OCI-LY3 (cell line): ENCODE data around the gene HSPA12A.

Source experiments
- H2AFZ ChIP-seq: fragments of 200-600, 300-600 bp; shearing (Covaris generic); 2 replicates; pipeline ENCODE4 v1.6.0; 2014; ENCODE audit warnings: antibody characterized with exemption, low read depth, low read length
- H3K27ac ChIP-seq: fragments of 200-600, 300-600 bp; sonication (generic); 2 replicates; pipeline ENCODE4 v1.5.1; 2014; ENCODE audit warnings: mild to moderate bottlenecking, low read length, moderate library complexity, mixed read lengths
- H3K27me3 ChIP-seq: fragments of 200-600, 300-600 bp; sonication (generic); 2 replicates; pipeline ENCODE4 v1.6.1; 2014; ENCODE audit warnings: low read depth, low read length, mixed read lengths
- H3K36me3 ChIP-seq: fragments of 200-600, 300-600 bp; sonication (generic); replicated peaks from 2 replicates; pipeline ENCODE3; 2014; ENCODE audit warnings: low read depth, low read length, mixed read lengths
- H3K4me1 ChIP-seq: fragments of 300-600, 200-600 bp; sonication (generic); 2 replicates; pipeline ENCODE4 v1.6.1; 2014; ENCODE audit warnings: low read length, mixed read lengths
- H3K4me2 ChIP-seq: fragments of 200-600, 300-600 bp; sonication (generic); 2 replicates; pipeline ENCODE4 v1.6.1; 2014; ENCODE audit warnings: low read length, mixed read lengths
- H3K4me3 ChIP-seq: fragments of 300-600, 200-600 bp; sonication (generic); 2 replicates; pipeline ENCODE4 v1.5.1; 2014; ENCODE audit warnings: antibody characterized with exemption, mild to moderate bottlenecking, low read length, moderate library complexity
- H3K79me2 ChIP-seq: fragments of 300-600, 200-600 bp; shearing (Covaris generic); 2 replicates; pipeline ENCODE4 v1.6.1; 2014; ENCODE audit warnings: mild to moderate bottlenecking, low read length, mixed read lengths
- H3K9ac ChIP-seq: fragments of 300-600, 200-600 bp; shearing (Covaris generic); 2 replicates; pipeline ENCODE4 v1.6.0; 2014; ENCODE audit warnings: mild to moderate bottlenecking, low read length, moderate library complexity
- H3K9me3 ChIP-seq: fragments of 200-600, 300-600 bp; shearing (Covaris generic); 2 replicates; pipeline ENCODE4 v1.6.1; 2014; ENCODE audit warnings: low read length, mixed read lengths; ENCODE audit not compliant: insufficient read depth
- H4K20me1 ChIP-seq: fragments of 200-600, 300-600 bp; sonication (generic); 2 replicates; pipeline ENCODE4 v1.6.1; 2016; ENCODE audit warnings: low read length, mixed read lengths; ENCODE audit not compliant: insufficient read depth
- EZH2phosphoT487 ChIP-seq: fragments of 200-600 bp; shearing (Covaris generic); IDR thresholded peaks from 2 replicates; pipeline ENCODE4 v1.6.1; 2018; ENCODE audit warnings: antibody characterized with exemption, mixed run types, low read depth
- TF ChIP-seq, protein P1 (sequence below): fragments of 200-600, 300-600 bp; sonication (generic); IDR thresholded peaks from 2 replicates; pipeline ENCODE4 v1.5.1; 2014; ENCODE audit warnings: antibody characterized with exemption, low read length, low read depth

HSPA12A gene

DNA sequence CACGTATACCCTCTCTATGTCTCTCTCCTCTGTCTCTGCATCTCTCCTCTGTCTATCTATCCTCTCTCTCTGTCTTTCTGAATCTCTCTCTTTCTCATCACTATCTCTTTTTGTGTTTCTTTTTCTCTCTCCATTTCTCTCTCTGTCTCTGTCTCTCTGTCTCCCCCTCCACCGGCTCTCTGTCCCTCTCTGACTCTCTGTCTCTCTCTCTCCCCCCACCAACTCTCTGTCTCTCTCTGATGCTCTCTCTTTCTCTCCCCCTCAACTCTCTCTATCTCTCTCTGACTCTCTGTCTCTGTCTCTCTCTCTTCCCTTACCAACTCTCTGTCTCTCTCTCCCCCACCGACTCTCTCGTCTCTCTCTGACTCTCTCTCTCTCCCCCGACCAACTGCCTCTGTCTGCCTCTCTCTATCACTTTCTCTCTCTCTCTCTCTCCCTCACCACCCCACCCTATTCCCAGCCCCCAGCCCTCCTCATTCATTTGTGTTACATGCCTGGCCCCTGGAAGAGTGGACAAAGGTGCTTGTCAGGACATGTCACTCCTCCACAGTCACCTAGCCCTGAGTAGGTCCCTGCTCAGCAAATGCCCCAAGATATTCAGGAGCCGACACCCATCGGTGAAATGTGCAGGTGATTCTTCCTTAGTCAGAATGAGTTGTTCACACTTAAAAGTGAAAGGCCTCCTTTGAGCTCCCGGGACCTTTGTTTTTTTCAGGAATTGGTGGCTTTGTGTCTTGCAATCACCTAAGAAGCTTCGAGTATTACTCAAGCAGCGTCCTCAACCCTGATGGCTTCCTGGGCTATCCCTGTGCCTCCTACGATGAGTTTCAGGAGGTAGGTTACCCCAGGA lies 108.0 kb downstream of the HSPA12A start:
- Histone ChIP-seq H2AFZ (no peak overlapping the region), H4K20me1 (no peaks in the 10 kb centered on the region), H3K4me1 (no peaks in the 10 kb centered on the region), H3K79me2 (no peaks in the 10 kb centered on the region), H3K27ac (no peak overlapping the region), H3K4me2 (no peak overlapping the region), H3K36me3 (no peaks in the 10 kb centered on the region), H3K4me3 (no peak overlapping the region), H3K9ac (no peak overlapping the region), H3K27me3 (no peaks in the 10 kb centered on the region), H3K9me3 (no peaks in the 10 kb centered on the region)
- no peak for TF ChIP-seq EZH2phosphoT487
- TF ChIP-seq, protein P1, sequence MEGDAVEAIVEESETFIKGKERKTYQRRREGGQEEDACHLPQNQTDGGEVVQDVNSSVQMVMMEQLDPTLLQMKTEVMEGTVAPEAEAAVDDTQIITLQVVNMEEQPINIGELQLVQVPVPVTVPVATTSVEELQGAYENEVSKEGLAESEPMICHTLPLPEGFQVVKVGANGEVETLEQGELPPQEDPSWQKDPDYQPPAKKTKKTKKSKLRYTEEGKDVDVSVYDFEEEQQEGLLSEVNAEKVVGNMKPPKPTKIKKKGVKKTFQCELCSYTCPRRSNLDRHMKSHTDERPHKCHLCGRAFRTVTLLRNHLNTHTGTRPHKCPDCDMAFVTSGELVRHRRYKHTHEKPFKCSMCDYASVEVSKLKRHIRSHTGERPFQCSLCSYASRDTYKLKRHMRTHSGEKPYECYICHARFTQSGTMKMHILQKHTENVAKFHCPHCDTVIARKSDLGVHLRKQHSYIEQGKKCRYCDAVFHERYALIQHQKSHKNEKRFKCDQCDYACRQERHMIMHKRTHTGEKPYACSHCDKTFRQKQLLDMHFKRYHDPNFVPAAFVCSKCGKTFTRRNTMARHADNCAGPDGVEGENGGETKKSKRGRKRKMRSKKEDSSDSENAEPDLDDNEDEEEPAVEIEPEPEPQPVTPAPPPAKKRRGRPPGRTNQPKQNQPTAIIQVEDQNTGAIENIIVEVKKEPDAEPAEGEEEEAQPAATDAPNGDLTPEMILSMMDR = no peak

GRCh38 chr10:116633216-116633600 lies 109.2 kb downstream of the HSPA12A start:
- no peak overlapping the region for H3K4me3 ChIP-seq
- no peaks in the 10 kb centered on the region for H3K27me3 ChIP-seq
- TF ChIP-seq, protein P1 = no peak
- TF ChIP-seq EZH2phosphoT487 = no peak
- H3K4me1 ChIP-seq = no peaks in the 10 kb centered on the region
- no peaks in the 10 kb centered on the region for H3K36me3 ChIP-seq
- H3K79me2 ChIP-seq = no peaks in the 10 kb centered on the region
- H3K9me3 ChIP-seq = no peaks in the 10 kb centered on the region
- no peak overlapping the region for H3K9ac ChIP-seq
- H2AFZ ChIP-seq = no peak overlapping the region
- no peak overlapping the region for H3K4me2 ChIP-seq
- no peak overlapping the region for H3K27ac ChIP-seq
- no peaks in the 10 kb centered on the region for H4K20me1 ChIP-seq

DNA sequence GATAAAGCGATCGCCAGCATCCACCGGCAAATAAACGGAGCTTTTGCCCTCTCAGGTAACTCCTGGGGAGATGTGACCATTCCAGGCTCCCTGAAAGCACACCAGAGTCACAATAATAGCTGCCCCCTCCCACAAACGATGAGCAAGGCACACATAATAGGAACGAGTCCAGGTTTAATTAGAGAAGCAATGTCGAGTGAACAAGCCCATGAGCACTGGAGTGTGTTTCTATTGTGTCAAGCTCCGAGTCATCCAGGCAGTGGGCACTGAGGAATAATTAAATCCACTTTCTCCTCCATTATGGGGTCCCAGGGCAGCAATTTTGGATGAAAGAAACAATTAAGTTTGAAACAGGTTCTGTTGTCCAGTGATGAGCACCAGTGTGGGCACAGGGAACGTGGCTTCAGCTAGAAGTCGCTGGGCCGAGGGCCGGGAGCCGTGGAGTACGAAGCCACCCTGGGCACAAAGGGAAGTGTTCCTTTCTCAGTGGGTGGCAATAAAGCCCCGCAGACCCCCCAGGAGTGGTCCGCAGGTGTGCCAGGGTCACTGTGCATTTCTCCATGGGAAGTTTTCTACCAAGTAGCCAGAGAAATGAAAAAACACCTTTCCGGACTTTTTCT lies 109.7 kb downstream of the HSPA12A start:
- Histone ChIP-seq H3K36me3 (no peaks in the 10 kb centered on the region), H3K4me3 (no peak overlapping the region), H2AFZ (no peak overlapping the region), H3K79me2 (no peaks in the 10 kb centered on the region), H3K9me3 (no peaks in the 10 kb centered on the region), H3K27me3 (no peaks in the 10 kb centered on the region), H3K4me2 (no peak overlapping the region), H4K20me1 (no peaks in the 10 kb centered on the region), H3K9ac (no peak overlapping the region), H3K27ac (no peak overlapping the region), H3K4me1 (no peaks in the 10 kb centered on the region)
- TF ChIP-seq, protein P1 = no peak
- TF ChIP-seq EZH2phosphoT487 = no peak

DNA sequence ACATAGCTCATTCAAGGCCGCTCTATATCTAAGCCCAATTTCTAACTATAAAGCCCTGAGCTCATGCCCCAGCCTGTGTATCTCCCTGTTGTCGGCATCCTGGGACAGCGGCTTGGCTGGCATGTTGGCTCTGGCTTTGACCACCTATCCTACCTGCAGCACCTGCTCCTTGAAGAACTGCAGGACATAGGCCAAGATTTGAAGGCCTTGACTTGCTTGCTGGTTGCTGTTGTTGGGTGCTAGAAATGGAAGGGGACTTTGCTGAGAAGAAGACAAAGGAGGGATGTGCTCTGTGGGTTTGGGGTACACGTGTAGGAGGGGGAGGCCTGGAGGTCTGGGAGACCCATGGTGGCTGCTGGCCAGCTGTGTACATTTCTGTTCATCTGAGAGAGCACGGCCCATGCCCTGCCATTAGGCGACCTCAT lies 110.5 kb downstream of the HSPA12A start:
- no peak for TF ChIP-seq EZH2phosphoT487
- H3K9me3 ChIP-seq = no peaks in the 10 kb centered on the region
- H3K36me3 ChIP-seq = no peaks in the 10 kb centered on the region
- no peaks in the 10 kb centered on the region for H3K27me3 ChIP-seq
- H2AFZ ChIP-seq = no peak overlapping the region
- no peaks in the 10 kb centered on the region for H3K79me2 ChIP-seq
- H3K27ac ChIP-seq = no peak overlapping the region
- no peak overlapping the region for H3K4me2 ChIP-seq
- H3K4me3 ChIP-seq = no peak overlapping the region
- no peak overlapping the region for H3K9ac ChIP-seq
- no peaks in the 10 kb centered on the region for H4K20me1 ChIP-seq
- H3K4me1 ChIP-seq = no peaks in the 10 kb centered on the region
